VCaP (cell line): Measurements from ENCODE around the gene FST.
A peak's percentile ranks its signal among the peaks of the same experiment; 100 is the strongest.

Experiments used
- H3K27ac ChIP-seq: fragments of 450-650 bp; 2 replicates; pipeline ENCODE4 v1.5.1; 2017
- CTCF ChIP-seq: fragments of 450-650 bp; conservative IDR thresholded peaks from 2 replicates; pipeline ENCODE4 v1.5.1; 2017; ENCODE audit warnings: mild to moderate bottlenecking, moderate library complexity

FST gene

DNA sequence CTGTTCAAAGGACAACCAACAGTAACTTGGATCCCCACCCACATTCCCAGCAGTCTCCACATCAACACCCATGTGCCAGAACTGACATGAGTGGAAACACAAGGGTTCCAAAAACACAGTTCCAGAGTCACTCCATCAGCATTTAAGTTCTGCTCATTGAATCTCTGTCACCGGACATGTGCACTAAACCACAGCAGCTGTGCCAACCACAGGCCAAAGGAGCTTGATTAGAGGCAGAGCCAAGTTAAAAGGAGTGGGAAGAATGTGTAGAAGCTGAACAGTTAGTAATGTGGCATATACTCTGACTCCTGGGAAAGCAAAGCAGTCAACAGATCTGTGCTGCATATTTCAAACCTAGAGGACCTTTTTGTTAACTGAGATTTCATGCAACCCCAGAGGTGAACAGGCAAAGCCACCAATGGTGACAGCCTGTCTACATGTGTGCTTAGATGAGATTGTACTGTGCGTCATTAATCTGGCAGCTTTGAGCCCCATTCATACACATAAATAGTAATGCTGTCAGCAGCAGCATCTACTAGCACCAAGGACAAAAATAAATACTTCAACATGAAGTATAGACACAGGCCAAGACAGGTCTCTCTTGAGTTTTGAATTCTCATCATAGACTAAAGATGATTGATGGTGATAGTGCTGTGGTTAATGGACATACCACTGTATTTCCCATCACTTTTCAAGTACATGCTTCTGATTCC is 16.4 kb upstream of the FST start:
- no peak overlapping the region for H3K27ac ChIP-seq
- no peak for TF ChIP-seq CTCF

GRCh38 chr5:53464722-53465121 is 15.7 kb upstream of the FST start:
- no peak overlapping the region for H3K27ac ChIP-seq
- TF ChIP-seq CTCF, result no peak

- TF ChIP-seq CTCF, result no peak
- H3K27ac ChIP-seq, result no peak overlapping the region
Measured at GRCh38 chr5:53469946-53470687, 10.3 kb upstream of the FST start.

GRCh38 chr5:53472279-53472678 is 8.2 kb upstream of the FST start:
- no peak for TF ChIP-seq CTCF

GRCh38 chr5:53472720-53473510 is 7.5 kb upstream of the FST start:
- H3K27ac ChIP-seq, result peak overlapping the region; percentile 29; the same call in 1 of the 2 replicates
- TF ChIP-seq CTCF, result no peak

More at GRCh38 chr5:53472279-53472678, 8.2 kb upstream of the FST start:
- H3K27ac ChIP-seq, result peak overlapping the region; percentile 29; the same call in 1 of the 2 replicates

DNA sequence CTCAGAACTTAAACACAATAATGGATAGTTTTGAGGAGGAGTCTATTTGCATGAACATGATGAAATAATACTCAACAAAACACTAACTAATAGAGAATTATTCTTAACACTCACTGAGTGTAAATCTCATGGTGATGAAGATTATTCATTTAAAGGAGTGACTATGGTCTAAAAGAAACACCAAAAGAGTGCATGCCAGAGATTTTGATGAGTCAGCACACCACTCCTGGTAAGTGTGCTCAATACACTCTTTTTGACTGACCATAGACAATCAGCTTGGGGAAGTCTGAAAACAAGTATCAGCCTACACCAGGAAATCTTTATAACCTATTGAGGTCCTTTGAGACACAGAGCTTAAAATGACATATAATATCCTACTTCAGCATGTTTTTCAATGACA is 6.8 kb upstream of the FST start:
- no peak for TF ChIP-seq CTCF
- H3K27ac ChIP-seq, result no peak overlapping the region; the same call in 1 of the 2 replicates

- no peak for TF ChIP-seq CTCF
- H3K27ac ChIP-seq, result no peak overlapping the region
Measured at GRCh38 chr5:53475320-53475719, 5.1 kb upstream of the FST start.
